HepG2 (cell line): ENCODE measurements around the gene PDGFA. TPM values are rescaled to one million over a fixed set of nuclear protein-coding genes. Genes with fewer than 3 reads are reported as not detected.

Experiments
- ARNT ChIP-seq: fragments of 450-650 bp; IDR thresholded peaks from 2 replicates; pipeline ENCODE4 v1.6.1; 2017
- HNF4G ChIP-seq, 2 experiments: sonication (generic) in 1 of 2; formaldehyde crosslinking in 1 of 2; IDR thresholded peaks; 2 replicates each; pipeline versions ENCODE4 v1.4.0 to v1.6.1; 2011 to 2020; ENCODE audit warnings: borderline replicate concordance in 2 of 2, low read depth in 2 of 2, mild to moderate bottlenecking in 2 of 2, low read length in 1 of 2, missing genetic modification reagents in 1 of 2, moderate library complexity in 1 of 2
- HOXD1 ChIP-seq: sonication (generic); formaldehyde crosslinking; IDR thresholded peaks from 2 replicates; pipeline ENCODE4 v1.5.0; 2020; ENCODE audit warnings: missing genetic modification reagents
- JDP2 ChIP-seq: sonication (generic); formaldehyde crosslinking; IDR thresholded peaks from 2 replicates; pipeline ENCODE4 v1.8.1; 2022; ENCODE audit warnings: missing genetic modification reagents, borderline replicate concordance
- MTF2 ChIP-seq: sonication (generic); formaldehyde crosslinking; IDR thresholded peaks from 2 replicates; pipeline ENCODE4 v1.5.0; 2020; ENCODE audit warnings: missing genetic modification reagents, borderline replicate concordance
- NR1H2 ChIP-seq: sonication (generic); formaldehyde crosslinking; IDR thresholded peaks from 2 replicates; pipeline ENCODE4 v1.8.1; 2022; ENCODE audit warnings: low read depth, missing genetic modification reagents, borderline replicate concordance
- PHF20 ChIP-seq: sonication (generic); formaldehyde crosslinking; IDR thresholded peaks from 2 replicates; pipeline ENCODE4 v1.5.0; 2020; ENCODE audit warnings: mild to moderate bottlenecking, missing genetic modification reagents
- RNF2 ChIP-seq: fragments of 450-650 bp; conservative IDR thresholded peaks from 2 replicates; pipeline ENCODE4 v1.6.1; 2016; ENCODE audit warnings: low read depth
- SAP130 ChIP-seq: IDR thresholded peaks from 2 replicates; pipeline ENCODE4 v1.6.1; 2016; ENCODE audit warnings: low read depth
- SRY ChIP-seq: sonication (generic); formaldehyde crosslinking; IDR thresholded peaks from 2 replicates; pipeline ENCODE4 v1.8.0; 2022; ENCODE audit warnings: mild to moderate bottlenecking, missing genetic modification reagents
- YEATS2 ChIP-seq: sonication (generic); formaldehyde crosslinking; IDR thresholded peaks from 2 replicates; pipeline ENCODE4 v1.4.0; 2020; ENCODE audit warnings: missing genetic modification reagents, borderline replicate concordance
- YEATS4 ChIP-seq: sonication (generic); formaldehyde crosslinking; IDR thresholded peaks from 2 replicates; pipeline ENCODE4 v1.4.0; 2020; ENCODE audit warnings: missing genetic modification reagents, borderline replicate concordance
- ZNF367 ChIP-seq: sonication (generic); formaldehyde crosslinking; IDR thresholded peaks from 2 replicates; pipeline ENCODE4 v1.4.0; 2020; ENCODE audit warnings: missing genetic modification reagents, borderline replicate concordance
- ZNF564 ChIP-seq: sonication (generic); formaldehyde crosslinking; IDR thresholded peaks from 2 replicates; pipeline ENCODE4 v1.8.1; 2023; ENCODE audit warnings: mild to moderate bottlenecking, missing genetic modification reagents
- ZNF816 ChIP-seq: sonication (generic); formaldehyde crosslinking; IDR thresholded peaks from 2 replicates; pipeline ENCODE4 v1.8.0; 2022; ENCODE audit warnings: missing genetic modification reagents, mild to moderate bottlenecking, borderline replicate concordance
- polyA plus RNA-seq, 8 experiments: library from polyadenylated mRNA; depleted of rRNA in 3 of 8; stranded (reverse) in 7 of 8; unstranded in 1 of 8; fragments of >200 nt; fragmentation: Illumina TruSeq in 4 of 8; extraction: Trizol in 4 of 8; gene quantifications; 2 replicates each; pipeline versions ENCODE4 v1.2.1 to v1.2.3, GENCODE V29; 2011 to 2016; ENCODE audit warnings: low read depth in 4 of 8, missing spikeins in 1 of 8, mixed read lengths in 1 of 8; ENCODE audit not compliant: insufficient read depth in 1 of 8
- total RNA-seq, 5 experiments: library from RNA; depleted of rRNA; stranded (reverse); fragments of >200 nt; fragmentation: Illumina TruSeq; extraction: Trizol; gene quantifications; 2 replicates each; pipeline ENCODE4 v1.2.3, GENCODE V29; 2016; ENCODE audit warnings: low read depth in 1 of 5
- TF ChIP-seq, protein P1 (sequence below), 2 experiments: sonication (generic) in 1 of 2; formaldehyde crosslinking in 1 of 2; IDR thresholded peaks; 2 replicates each; pipeline versions ENCODE4 v1.5.1 to v1.6.1; 2011 to 2020; ENCODE audit warnings: borderline replicate concordance in 1 of 2, low read depth in 1 of 2, low read length in 1 of 2, mild to moderate bottlenecking in 1 of 2, missing genetic modification reagents in 1 of 2, moderate library complexity in 1 of 2
- TF ChIP-seq, protein P2 (sequence below): sonication (generic); formaldehyde crosslinking; IDR thresholded peaks from 2 replicates; pipeline ENCODE4 v1.4.0; 2020; ENCODE audit warnings: missing genetic modification reagents
- TF ChIP-seq, protein P3 (sequence below): sonication (generic); formaldehyde crosslinking; IDR thresholded peaks from 2 replicates; pipeline ENCODE4 v1.5.0; 2020; ENCODE audit warnings: mild to moderate bottlenecking, missing genetic modification reagents, borderline replicate concordance
- TF ChIP-seq, protein P4 (sequence below): sonication (generic); formaldehyde crosslinking; IDR thresholded peaks from 2 replicates; pipeline ENCODE4 v1.5.0; 2020; ENCODE audit warnings: mild to moderate bottlenecking, missing genetic modification reagents, moderate library complexity

PDGFA gene
- total and polyA plus RNA-seq, 2 of the 13 experiments (the other 11 are each of a cell fraction or from before 2014, with no cell fraction given): 1.5 to 3.4 TPM

DNA sequence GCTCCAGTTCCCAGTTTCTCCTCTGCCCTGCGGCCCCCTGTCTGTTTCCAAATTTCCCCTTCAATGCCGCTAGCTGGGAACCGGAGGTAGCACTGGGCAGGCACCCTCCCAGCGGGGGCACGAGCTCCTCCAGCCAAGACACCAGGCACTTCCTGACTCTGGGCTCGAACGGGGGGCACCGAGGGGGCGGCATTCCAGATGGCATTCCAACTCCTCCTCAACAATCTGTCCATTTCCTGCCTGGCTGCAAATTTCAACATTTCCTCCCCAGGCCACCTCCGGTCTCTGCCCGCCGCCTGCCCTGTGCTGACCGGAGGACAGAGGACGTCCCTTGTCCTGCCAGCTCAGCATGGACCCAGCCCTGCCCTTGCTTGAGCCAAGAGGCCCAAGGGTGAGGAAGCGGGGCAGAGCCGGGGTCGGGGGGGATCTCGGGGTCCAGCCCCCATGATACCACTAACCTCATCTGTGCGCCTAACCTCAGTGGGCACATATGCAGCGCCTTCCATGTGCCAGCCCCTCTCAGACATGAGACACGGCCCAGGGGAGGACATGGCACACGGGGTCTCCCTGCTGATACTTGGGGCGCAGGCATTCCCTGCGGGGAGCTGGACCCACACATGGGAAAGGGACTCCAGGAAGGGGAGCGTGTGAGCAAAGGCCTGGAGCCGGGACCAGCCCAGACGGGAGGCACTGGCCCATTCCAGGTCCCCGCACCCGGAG is 58.0 kb downstream of the PDGFA start (continued):
- TF ChIP-seq YEATS4: no peak
- TF ChIP-seq, protein P1, sequence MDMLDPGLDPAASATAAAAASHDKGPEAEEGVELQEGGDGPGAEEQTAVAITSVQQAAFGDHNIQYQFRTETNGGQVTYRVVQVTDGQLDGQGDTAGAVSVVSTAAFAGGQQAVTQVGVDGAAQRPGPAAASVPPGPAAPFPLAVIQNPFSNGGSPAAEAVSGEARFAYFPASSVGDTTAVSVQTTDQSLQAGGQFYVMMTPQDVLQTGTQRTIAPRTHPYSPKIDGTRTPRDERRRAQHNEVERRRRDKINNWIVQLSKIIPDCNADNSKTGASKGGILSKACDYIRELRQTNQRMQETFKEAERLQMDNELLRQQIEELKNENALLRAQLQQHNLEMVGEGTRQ (IDR thresholded peaks at IDR 0.05; ENCODE audit: low read depth, low read length): no peak
- TF ChIP-seq, protein P1 (CRISPR knock-in tag; IDR thresholded peaks at IDR 0.05; ENCODE audit: borderline replicate concordance): no peak
- no peak for TF ChIP-seq ZNF367
- no peak for TF ChIP-seq ARNT
- TF ChIP-seq HNF4G (IDR thresholded peaks at IDR 0.05; ENCODE audit: borderline replicate concordance, low read depth, low read length): no peak
- TF ChIP-seq HNF4G (CRISPR knock-in tag; IDR thresholded peaks at IDR 0.05; ENCODE audit: borderline replicate concordance, low read depth): no peak
- TF ChIP-seq, protein P2, sequence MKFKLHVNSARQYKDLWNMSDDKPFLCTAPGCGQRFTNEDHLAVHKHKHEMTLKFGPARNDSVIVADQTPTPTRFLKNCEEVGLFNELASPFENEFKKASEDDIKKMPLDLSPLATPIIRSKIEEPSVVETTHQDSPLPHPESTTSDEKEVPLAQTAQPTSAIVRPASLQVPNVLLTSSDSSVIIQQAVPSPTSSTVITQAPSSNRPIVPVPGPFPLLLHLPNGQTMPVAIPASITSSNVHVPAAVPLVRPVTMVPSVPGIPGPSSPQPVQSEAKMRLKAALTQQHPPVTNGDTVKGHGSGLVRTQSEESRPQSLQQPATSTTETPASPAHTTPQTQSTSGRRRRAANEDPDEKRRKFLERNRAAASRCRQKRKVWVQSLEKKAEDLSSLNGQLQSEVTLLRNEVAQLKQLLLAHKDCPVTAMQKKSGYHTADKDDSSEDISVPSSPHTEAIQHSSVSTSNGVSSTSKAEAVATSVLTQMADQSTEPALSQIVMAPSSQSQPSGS (CRISPR knock-in tag): no peak
- TF ChIP-seq ZNF564 (CRISPR knock-in tag): peak; percentile 50; the same call in 1 of the 2 replicates
- TF ChIP-seq, protein P3, sequence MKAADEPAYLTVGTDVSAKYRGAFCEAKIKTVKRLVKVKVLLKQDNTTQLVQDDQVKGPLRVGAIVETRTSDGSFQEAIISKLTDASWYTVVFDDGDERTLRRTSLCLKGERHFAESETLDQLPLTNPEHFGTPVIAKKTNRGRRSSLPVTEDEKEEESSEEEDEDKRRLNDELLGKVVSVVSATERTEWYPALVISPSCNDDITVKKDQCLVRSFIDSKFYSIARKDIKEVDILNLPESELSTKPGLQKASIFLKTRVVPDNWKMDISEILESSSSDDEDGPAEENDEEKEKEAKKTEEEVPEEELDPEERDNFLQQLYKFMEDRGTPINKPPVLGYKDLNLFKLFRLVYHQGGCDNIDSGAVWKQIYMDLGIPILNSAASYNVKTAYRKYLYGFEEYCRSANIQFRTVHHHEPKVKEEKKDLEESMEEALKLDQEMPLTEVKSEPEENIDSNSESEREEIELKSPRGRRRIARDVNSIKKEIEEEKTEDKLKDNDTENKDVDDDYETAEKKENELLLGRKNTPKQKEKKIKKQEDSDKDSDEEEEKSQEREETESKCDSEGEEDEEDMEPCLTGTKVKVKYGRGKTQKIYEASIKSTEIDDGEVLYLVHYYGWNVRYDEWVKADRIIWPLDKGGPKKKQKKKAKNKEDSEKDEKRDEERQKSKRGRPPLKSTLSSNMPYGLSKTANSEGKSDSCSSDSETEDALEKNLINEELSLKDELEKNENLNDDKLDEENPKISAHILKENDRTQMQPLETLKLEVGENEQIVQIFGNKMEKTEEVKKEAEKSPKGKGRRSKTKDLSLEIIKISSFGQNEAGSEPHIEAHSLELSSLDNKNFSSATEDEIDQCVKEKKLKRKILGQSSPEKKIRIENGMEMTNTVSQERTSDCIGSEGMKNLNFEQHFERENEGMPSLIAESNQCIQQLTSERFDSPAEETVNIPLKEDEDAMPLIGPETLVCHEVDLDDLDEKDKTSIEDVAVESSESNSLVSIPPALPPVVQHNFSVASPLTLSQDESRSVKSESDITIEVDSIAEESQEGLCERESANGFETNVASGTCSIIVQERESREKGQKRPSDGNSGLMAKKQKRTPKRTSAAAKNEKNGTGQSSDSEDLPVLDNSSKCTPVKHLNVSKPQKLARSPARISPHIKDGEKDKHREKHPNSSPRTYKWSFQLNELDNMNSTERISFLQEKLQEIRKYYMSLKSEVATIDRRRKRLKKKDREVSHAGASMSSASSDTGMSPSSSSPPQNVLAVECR: no peak
- TF ChIP-seq NR1H2 (CRISPR knock-in tag): no peak
- TF ChIP-seq RNF2: no peak
- TF ChIP-seq YEATS2 (CRISPR knock-in tag): no peak
- no peak for TF ChIP-seq HOXD1
- TF ChIP-seq PHF20 (CRISPR knock-in tag): no peak
- no peak for TF ChIP-seq ZNF816 (CRISPR knock-in tag)
- TF ChIP-seq, protein P4, sequence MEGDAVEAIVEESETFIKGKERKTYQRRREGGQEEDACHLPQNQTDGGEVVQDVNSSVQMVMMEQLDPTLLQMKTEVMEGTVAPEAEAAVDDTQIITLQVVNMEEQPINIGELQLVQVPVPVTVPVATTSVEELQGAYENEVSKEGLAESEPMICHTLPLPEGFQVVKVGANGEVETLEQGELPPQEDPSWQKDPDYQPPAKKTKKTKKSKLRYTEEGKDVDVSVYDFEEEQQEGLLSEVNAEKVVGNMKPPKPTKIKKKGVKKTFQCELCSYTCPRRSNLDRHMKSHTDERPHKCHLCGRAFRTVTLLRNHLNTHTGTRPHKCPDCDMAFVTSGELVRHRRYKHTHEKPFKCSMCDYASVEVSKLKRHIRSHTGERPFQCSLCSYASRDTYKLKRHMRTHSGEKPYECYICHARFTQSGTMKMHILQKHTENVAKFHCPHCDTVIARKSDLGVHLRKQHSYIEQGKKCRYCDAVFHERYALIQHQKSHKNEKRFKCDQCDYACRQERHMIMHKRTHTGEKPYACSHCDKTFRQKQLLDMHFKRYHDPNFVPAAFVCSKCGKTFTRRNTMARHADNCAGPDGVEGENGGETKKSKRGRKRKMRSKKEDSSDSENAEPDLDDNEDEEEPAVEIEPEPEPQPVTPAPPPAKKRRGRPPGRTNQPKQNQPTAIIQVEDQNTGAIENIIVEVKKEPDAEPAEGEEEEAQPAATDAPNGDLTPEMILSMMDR (CRISPR knock-in tag): no peak
- TF ChIP-seq SAP130 (CRISPR knock-in tag): peak; percentile 57; the same call in 1 of the 2 replicates
- no peak for TF ChIP-seq SRY (CRISPR knock-in tag)
- TF ChIP-seq MTF2 (CRISPR knock-in tag): 0 out of 2 replicates have a peak, but pooled peaks have one; percentile 14
- no peak for TF ChIP-seq JDP2 (CRISPR knock-in tag)
